Thyroid gland (tissue), 4 donors: ENCODE data around the gene HELT. TPM values are rescaled to one million over a fixed set of nuclear protein-coding genes. Genes with fewer than 3 reads are reported as not detected.

Experiments used
- DNase-seq, 2 donors: peaks; one replicate each; pipeline ENCODE4 v3.0.0-alpha.2; 2019
- H3K27ac ChIP-seq, 3 donors: fragments of 200-600 bp; sonication (generic); 1 replicate in 2 of 3; 2 replicates in 1 of 3; pipeline ENCODE4 v1.5.1; 2016 to 2019; ENCODE audit warnings: mild to moderate bottlenecking in 1 of 3, moderate library complexity in 1 of 3
- H3K27me3 ChIP-seq: fragments of 200-600 bp; sonication (generic); one replicate; pipeline ENCODE4 v1.5.1; 2019
- H3K36me3 ChIP-seq, 2 donors: fragments of 200-600 bp; sonication (generic); one replicate each; pipeline ENCODE4 v1.5.1; 2016 to 2019
- H3K4me1 ChIP-seq, 2 donors: fragments of 200-600 bp; sonication (generic); one replicate each; pipeline ENCODE4 v1.5.1; 2017 to 2019
- H3K4me3 ChIP-seq, 3 donors: fragments of 200-600 bp; sonication (generic); replicated peaks in 1 of 3; 1 replicate in 2 of 3; 2 replicates in 1 of 3; pipeline ENCODE4 v1.5.1; 2016; ENCODE audit warnings: mild to moderate bottlenecking in 1 of 3
- H3K9me3 ChIP-seq: fragments of 200-600 bp; sonication (generic); one replicate; pipeline ENCODE4 v1.5.1; 2017
- POLR2A ChIP-seq, 2 donors: fragments of 450-650 bp; IDR thresholded peaks; one replicate each; pipeline ENCODE4 v1.6.1; 2017; ENCODE audit warnings: antibody characterized with exemption in 2 of 2, mild to moderate bottlenecking in 2 of 2, moderate library complexity in 1 of 2
- WGBS, 2 donors: methylation state at CpG; one replicate each; pipeline ENCODE4 v1.1.5; 2017; 5-methylcytosine and 5-hydroxymethylcytosine counted together
- intact Hi-C: fragments of 100-400 bp; cut with DNase I; formaldehyde crosslinking; loops from one replicate; pipeline ENCODE4 v1.15.1; 2023
- total RNA-seq, 4 donors: library from RNA; depleted of rRNA; stranded (reverse); fragments of >200 nt; gene quantifications; one replicate each; pipeline ENCODE4 v1.2.3, GENCODE V29; 2016
- TF ChIP-seq, protein P1 (sequence below), 6 experiments: fragments of 200-600 bp in 3 of 6; fragments of 450-650 bp in 3 of 6; sonication (generic) in 3 of 6; IDR thresholded peaks; one replicate each; pipeline ENCODE4 v1.5.1; 2016 to 2019; ENCODE audit warnings: antibody characterized with exemption in 6 of 6, mild to moderate bottlenecking in 2 of 6, inconsistent platforms in 1 of 6, moderate library complexity in 1 of 6

Gene HELT
- total RNA-seq, 4 donors from 2014 or later = not detected

DNA sequence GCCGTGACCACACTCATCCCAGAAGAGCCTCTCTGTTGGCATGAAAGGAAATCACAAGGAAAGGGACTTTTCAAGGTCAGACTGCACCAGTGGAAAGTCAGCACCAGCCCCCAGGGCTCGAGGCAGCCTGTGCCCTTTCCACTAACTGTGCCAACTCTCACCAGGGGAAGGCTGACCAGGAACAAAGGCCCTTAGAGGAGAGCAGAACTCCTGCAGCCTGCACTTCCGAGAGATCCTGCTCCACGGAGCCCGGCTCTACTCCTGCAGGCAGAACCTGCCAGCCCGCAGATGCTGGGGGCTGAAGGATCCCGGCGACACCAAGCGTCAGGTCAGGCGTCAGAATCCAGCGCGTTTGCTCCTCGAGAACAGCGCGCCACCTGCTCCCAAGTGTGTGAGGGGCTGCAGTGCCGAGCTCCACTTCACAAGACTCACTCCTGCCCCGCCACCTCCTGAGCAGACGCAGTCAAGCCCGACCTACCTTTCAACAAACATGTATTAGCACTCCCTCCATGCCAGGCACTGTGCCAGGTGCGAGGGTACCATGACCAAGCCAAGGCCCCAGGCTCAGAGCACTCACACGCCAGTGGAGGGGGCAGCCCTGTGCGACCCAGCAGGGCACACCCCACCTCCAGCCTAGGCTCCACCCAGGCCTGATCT is 13.6 kb upstream of the HELT start:
- 7 to 16% methylated on average over 16 to 22 of the region's 22 CpGs for WGBS, 2 donors
- TF ChIP-seq POLR2A (IDR thresholded peaks at IDR 0.05) = peak in 1 of 2 donors; percentile 31
- TF ChIP-seq, protein P1, sequence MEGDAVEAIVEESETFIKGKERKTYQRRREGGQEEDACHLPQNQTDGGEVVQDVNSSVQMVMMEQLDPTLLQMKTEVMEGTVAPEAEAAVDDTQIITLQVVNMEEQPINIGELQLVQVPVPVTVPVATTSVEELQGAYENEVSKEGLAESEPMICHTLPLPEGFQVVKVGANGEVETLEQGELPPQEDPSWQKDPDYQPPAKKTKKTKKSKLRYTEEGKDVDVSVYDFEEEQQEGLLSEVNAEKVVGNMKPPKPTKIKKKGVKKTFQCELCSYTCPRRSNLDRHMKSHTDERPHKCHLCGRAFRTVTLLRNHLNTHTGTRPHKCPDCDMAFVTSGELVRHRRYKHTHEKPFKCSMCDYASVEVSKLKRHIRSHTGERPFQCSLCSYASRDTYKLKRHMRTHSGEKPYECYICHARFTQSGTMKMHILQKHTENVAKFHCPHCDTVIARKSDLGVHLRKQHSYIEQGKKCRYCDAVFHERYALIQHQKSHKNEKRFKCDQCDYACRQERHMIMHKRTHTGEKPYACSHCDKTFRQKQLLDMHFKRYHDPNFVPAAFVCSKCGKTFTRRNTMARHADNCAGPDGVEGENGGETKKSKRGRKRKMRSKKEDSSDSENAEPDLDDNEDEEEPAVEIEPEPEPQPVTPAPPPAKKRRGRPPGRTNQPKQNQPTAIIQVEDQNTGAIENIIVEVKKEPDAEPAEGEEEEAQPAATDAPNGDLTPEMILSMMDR (IDR thresholded peaks at IDR 0.05) = no peak
- Histone ChIP-seq H3K9me3 (no peaks in the 10 kb centered on the region), H3K27me3 (no peaks in the 10 kb centered on the region), H3K4me1 (peaks cover 7 to 10% of the 10 kb centered on the region in 2 donors), H3K4me3 (no peak overlapping the region), H3K36me3 (no peaks in the 10 kb centered on the region), H3K27ac (peak overlapping the region; percentile 46 to 76 (median 60))
- intact Hi-C loops = loop anchor here (10.0 kb wide), 1 partner anchor 130 kb away; no protein-coding TSS in a partner anchor
- peak; percentile 94 to 95 for DNase-seq

DNA sequence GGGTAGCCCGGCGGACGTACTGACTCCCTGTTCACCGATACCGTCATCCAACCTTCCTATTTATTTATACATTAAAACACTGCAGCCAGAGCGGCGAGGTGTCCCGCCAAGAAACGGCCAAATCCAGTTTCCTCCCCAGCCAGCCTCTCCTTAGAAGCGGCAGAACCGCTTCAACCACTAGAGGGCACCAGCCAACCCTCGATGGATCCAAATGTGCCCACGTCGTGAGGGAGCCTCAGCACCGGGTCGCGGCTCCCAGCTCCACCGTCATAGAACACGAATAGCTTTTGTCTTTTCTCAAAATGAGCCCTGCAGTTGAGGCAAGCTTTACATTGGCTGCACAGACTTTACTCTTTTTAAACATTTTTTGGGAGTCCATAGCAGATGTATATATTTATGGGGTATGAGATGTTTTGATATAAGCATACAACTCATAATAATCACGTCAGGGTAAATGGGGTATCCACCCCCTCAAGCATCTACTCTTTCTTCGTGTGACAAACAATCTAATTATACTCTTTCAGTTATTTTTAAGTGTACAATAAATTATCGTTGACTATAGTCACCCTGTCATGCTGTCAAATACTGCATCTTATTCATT is 13.0 kb upstream of the HELT start:
- intact Hi-C loops = loop anchor here (10.0 kb wide), 1 partner anchor 129 kb away; no protein-coding TSS in a partner anchor
- Histone ChIP-seq H3K4me1 (peaks cover 7 to 10% of the 10 kb centered on the region in 2 donors), H3K4me3 (no peak overlapping the region), H3K27me3 (no peaks in the 10 kb centered on the region), H3K36me3 (no peaks in the 10 kb centered on the region), H3K27ac (peak overlapping the region; percentile 46 to 76 (median 60)), H3K9me3 (no peaks in the 10 kb centered on the region)
- 6 to 7% methylated on average over 22 of the region's 22 CpGs for WGBS, 2 donors
- DNase-seq = peak; percentile 88 to 91
- no peak for TF ChIP-seq POLR2A (IDR thresholded peaks at IDR 0.05)
- TF ChIP-seq, protein P1 (IDR thresholded peaks at IDR 0.05) = peak; percentile 81 to 90 (median 86)

DNA sequence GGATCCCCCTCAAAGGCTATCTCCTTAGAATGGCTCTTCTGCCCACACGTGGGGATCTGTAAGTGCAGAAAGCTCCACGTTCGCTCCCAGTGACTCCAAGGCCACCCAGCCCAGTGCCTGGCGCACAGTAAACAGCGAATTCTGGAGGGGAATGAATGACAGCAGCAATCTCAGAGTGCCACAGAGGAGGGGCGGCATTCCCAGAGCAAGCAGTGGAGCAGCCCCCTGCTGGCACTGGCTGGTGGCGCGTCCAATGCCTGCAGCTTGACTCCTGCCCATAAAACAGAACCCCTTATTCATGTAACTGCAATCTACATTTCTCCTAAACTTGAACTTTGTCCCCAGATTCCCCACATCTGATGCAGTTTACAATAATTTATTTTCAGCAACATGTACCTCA is 6.9 kb upstream of the HELT start:
- H3K27me3 ChIP-seq = peaks cover 6% of the 10 kb centered on the region
- TF ChIP-seq POLR2A (IDR thresholded peaks at IDR 0.05) = no peak
- TF ChIP-seq, protein P1 (IDR thresholded peaks at IDR 0.05) = peak in 5 of 6 experiments; percentile 7 to 41 (median 35)
- no peak overlapping the region for H3K4me3 ChIP-seq
- intact Hi-C loops = no loop called here
- DNase-seq = peak in 1 of 2 donors; percentile 28
- H3K27ac ChIP-seq = no peak overlapping the region
- H3K36me3 ChIP-seq = no peaks in the 10 kb centered on the region
- no peaks in the 10 kb centered on the region for H3K9me3 ChIP-seq
- peaks cover 4 to 10% of the 10 kb centered on the region in 2 donors for H3K4me1 ChIP-seq
- 37 to 47% methylated on average over 8 of the region's 8 CpGs for WGBS, 2 donors

DNA sequence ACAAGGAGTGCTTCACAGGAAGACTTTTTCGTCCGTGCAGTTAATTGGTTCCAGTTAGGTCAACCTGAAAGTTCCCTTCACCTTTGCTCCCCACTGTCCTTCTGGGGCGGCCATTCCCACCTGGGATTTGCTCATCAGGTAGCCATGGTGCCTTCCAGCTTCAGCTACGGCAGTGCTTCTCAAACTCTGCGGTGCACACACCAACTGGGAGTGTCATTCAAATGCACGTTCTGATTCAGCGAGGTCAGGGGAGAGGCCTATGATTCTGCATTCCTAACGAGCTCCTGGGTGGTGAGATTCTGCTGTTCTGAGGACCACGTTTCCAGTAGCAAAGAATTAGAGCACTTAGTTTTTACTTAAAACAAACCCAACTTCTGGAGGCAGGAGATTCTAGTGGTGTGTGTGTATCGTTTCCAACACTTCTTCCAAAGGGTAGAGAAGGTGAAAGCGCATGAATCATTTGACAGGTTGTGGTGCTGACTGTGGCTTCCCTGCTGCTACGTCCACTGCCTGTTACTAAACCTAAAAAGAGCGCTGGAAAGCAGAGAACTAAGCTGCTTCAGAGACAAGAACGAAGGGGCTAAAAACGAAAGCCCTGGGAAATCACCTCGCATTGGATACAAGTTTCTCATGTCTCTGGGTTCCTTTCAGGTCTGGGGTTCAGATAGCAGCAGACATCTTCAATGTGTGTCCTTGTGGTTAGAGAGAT is 4.7 kb upstream of the HELT start:
- peaks cover 10% of the 10 kb centered on the region for H3K27me3 ChIP-seq
- WGBS, 2 donors = 30 to 32% methylated on average over 16 of the region's 16 CpGs
- no peak overlapping the region for H3K4me3 ChIP-seq
- TF ChIP-seq POLR2A (IDR thresholded peaks at IDR 0.05) = no peak
- TF ChIP-seq, protein P1 (IDR thresholded peaks at IDR 0.05) = no peak
- intact Hi-C loops = no loop called here
- peak overlapping the region in 1 of 3 donors; percentile 24 for H3K27ac ChIP-seq
- peaks cover 7 to 32% of the 10 kb centered on the region in 2 donors for H3K4me1 ChIP-seq
- H3K9me3 ChIP-seq = no peaks in the 10 kb centered on the region
- DNase-seq = peak in 1 of 2 donors; percentile 36
- H3K36me3 ChIP-seq = no peaks in the 10 kb centered on the region
